H1 (cell line): ENCODE data around the gene GMPR. TPM values are rescaled to one million over a fixed set of nuclear protein-coding genes. Genes with fewer than 3 reads are reported as not detected.

Experiments used
- CTCF ChIA-PET: fragments of 300-600 bp; sonication (Branson Sonifier 250); formaldehyde crosslinking; loops from one replicate; lab custom pipeline; 2021; ENCODE audit not compliant: partially characterized antibody; lab: Charles Lee
- POLR2A ChIA-PET: fragments of 300-600 bp; sonication (Branson Sonifier 250); formaldehyde crosslinking; loops from one replicate; lab custom pipeline; 2021; ENCODE audit warnings: inconsistent platforms; ENCODE audit not compliant: partially characterized antibody; lab: Charles Lee
- DNase-seq, 2 experiments: peaks; one replicate each; pipeline versions ENCODE4 v3.0.0 to v3.0.0-alpha.2; 2010 to 2022; ENCODE audit warnings: low spot score in 2 of 2, low read depth in 1 of 2, mixed read lengths in 1 of 2
- FAIRE-seq: peaks from 2 replicates; lab custom pipeline; 2011; peaks lifted over from hg19 to GRCh38; lab: Jason Lieb, UNC
- H2AFZ ChIP-seq: 2 replicates; pipeline ENCODE4 v1.8.1; 2012; ENCODE audit warnings: low read length, inconsistent platforms
- H2AK5ac ChIP-seq: 2 replicates; pipeline ENCODE4 v1.6.1; 2013; ENCODE audit warnings: low read depth, low read length
- H2BK120ac ChIP-seq: replicated peaks from 2 replicates; pipeline ENCODE3; 2013; ENCODE audit warnings: low read depth, low read length, inconsistent platforms
- H2BK12ac ChIP-seq: 2 replicates; pipeline ENCODE4 v1.6.1; 2013; ENCODE audit warnings: low read depth, low read length
- H2BK15ac ChIP-seq: 2 replicates; pipeline ENCODE4 v1.6.1; 2013; ENCODE audit warnings: low read length
- H2BK20ac ChIP-seq: 2 replicates; pipeline ENCODE4 v1.6.1; 2013; ENCODE audit warnings: low read length
- H2BK5ac ChIP-seq: 2 replicates; pipeline ENCODE4 v1.6.1; 2013; ENCODE audit warnings: low read depth, low read length
- H3K14ac ChIP-seq: 2 replicates; pipeline ENCODE4 v1.6.1; 2013; ENCODE audit warnings: inconsistent platforms; ENCODE audit not compliant: insufficient read length
- H3K18ac ChIP-seq: 2 replicates; pipeline ENCODE4 v1.6.1; 2013; ENCODE audit warnings: low read length; ENCODE audit errors: extremely low read depth
- H3K23ac ChIP-seq: 2 replicates; pipeline ENCODE4 v1.6.1; 2013; ENCODE audit warnings: inconsistent platforms; ENCODE audit not compliant: insufficient read length
- H3K23me2 ChIP-seq: 2 replicates; pipeline ENCODE4 v1.6.1; 2013; ENCODE audit warnings: low read depth, low read length
- H3K27ac ChIP-seq: 2 replicates; pipeline ENCODE4 v1.6.1; 2011; ENCODE audit warnings: low read depth, low read length, inconsistent platforms
- H3K27me3 ChIP-seq, 4 experiments: replicated peaks in 1 of 4; 1 replicate in 1 of 4; 2 replicates in 3 of 4; pipeline versions ENCODE4 v1.6.1 to v1.8.1; 2011 to 2013; ENCODE audit warnings: low read length in 3 of 4, mild to moderate bottlenecking in 3 of 4, inconsistent platforms in 2 of 4, mixed read lengths in 2 of 4, moderate library complexity in 1 of 4; ENCODE audit not compliant: control insufficient read depth in 3 of 4, insufficient read depth in 3 of 4; ENCODE audit errors: extremely low read depth in 1 of 4
- H3K36me3 ChIP-seq, 4 experiments: 2 replicates each; pipeline versions ENCODE4 v1.6.1 to v1.8.1; 2011 to 2013; ENCODE audit warnings: mild to moderate bottlenecking in 4 of 4, low read length in 3 of 4, moderate library complexity in 2 of 4, control low read depth in 1 of 4, inconsistent platforms in 1 of 4; ENCODE audit not compliant: insufficient read depth in 4 of 4, control insufficient read depth in 2 of 4
- H3K4ac ChIP-seq: replicated peaks from 2 replicates; pipeline ENCODE3; 2013; ENCODE audit warnings: low read length, low read depth, mixed read lengths, inconsistent platforms; ENCODE audit not compliant: insufficient read length
- H3K4me1 ChIP-seq, 4 experiments: replicated peaks in 1 of 4; 1 replicate in 1 of 4; 2 replicates in 3 of 4; pipeline versions ENCODE4 v1.6.1 to v1.8.1; 2011 to 2013; ENCODE audit warnings: low read length in 3 of 4, inconsistent platforms in 2 of 4, mixed read lengths in 1 of 4; ENCODE audit not compliant: insufficient read depth in 4 of 4, control insufficient read depth in 3 of 4
- H3K4me2 ChIP-seq, 2 experiments: 2 replicates each; pipeline versions ENCODE4 v1.6.1 to v1.8.1; 2011 to 2013; ENCODE audit warnings: low read depth in 2 of 2, low read length in 2 of 2, control low read depth in 1 of 2, inconsistent platforms in 1 of 2, mild to moderate bottlenecking in 1 of 2; ENCODE audit not compliant: insufficient read depth in 1 of 2
- H3K4me3 ChIP-seq, 4 experiments: fragments of 200-600, 300-600 bp in 1 of 4; sonication (generic), shearing (Covaris generic), sonication (Bioruptor Twin) in 1 of 4; 2 replicates each; pipeline versions ENCODE4 v1.5.1 to v1.8.1; 2011 to 2016; ENCODE audit warnings: low read length in 4 of 4, low read depth in 3 of 4, control low read depth in 2 of 4, inconsistent platforms in 2 of 4, mild to moderate bottlenecking in 2 of 4, mixed read lengths in 1 of 4, moderate library complexity in 1 of 4; ENCODE audit not compliant: insufficient read depth in 2 of 4; ENCODE audit errors: extremely low read depth in 1 of 4
- H3K56ac ChIP-seq: replicated peaks from 2 replicates; pipeline ENCODE3; 2013; ENCODE audit warnings: low read depth, mild to moderate bottlenecking, mixed read lengths, low read length, inconsistent platforms; ENCODE audit not compliant: insufficient read length
- H3K79me1 ChIP-seq: 2 replicates; pipeline ENCODE4 v1.6.1; 2013; ENCODE audit warnings: low read depth, low read length, control low read depth
- H3K79me2 ChIP-seq, 2 experiments: 2 replicates each; pipeline versions ENCODE4 v1.6.1 to v1.8.1; 2012 to 2013; ENCODE audit warnings: low read length in 2 of 2, mild to moderate bottlenecking in 2 of 2, inconsistent platforms in 1 of 2; ENCODE audit not compliant: insufficient read depth in 2 of 2, control insufficient read depth in 1 of 2
- H3K9ac ChIP-seq, 4 experiments: replicated peaks in 1 of 4; 1 replicate in 1 of 4; 2 replicates in 3 of 4; pipeline versions ENCODE4 v1.6.1 to v1.8.1; 2011 to 2013; ENCODE audit warnings: low read depth in 3 of 4, low read length in 3 of 4, control low read depth in 2 of 4, mild to moderate bottlenecking in 2 of 4, moderate library complexity in 2 of 4, inconsistent platforms in 1 of 4; ENCODE audit errors: extremely low read depth in 1 of 4
- H3K9me3 ChIP-seq, 2 experiments: 2 replicates each; pipeline versions ENCODE4 v1.6.1 to v1.8.1; 2012 to 2013; ENCODE audit warnings: mild to moderate bottlenecking in 2 of 2, moderate library complexity in 2 of 2, control low read depth in 1 of 2, inconsistent platforms in 1 of 2, low read depth in 1 of 2, low read length in 1 of 2, mixed read lengths in 1 of 2; ENCODE audit not compliant: insufficient read depth in 2 of 2
- H4K20me1 ChIP-seq, 2 experiments: replicated peaks in 1 of 2; 2 replicates each; pipeline versions ENCODE3 to v1.8.1; 2011 to 2013; ENCODE audit warnings: inconsistent platforms in 2 of 2, low read length in 2 of 2, mild to moderate bottlenecking in 1 of 2; ENCODE audit not compliant: insufficient read depth in 2 of 2, control insufficient read depth in 1 of 2
- H4K5ac ChIP-seq: 2 replicates; pipeline ENCODE4 v1.6.1; 2013; ENCODE audit warnings: low read length, low read depth, mixed read lengths, inconsistent platforms; ENCODE audit not compliant: insufficient read length
- H4K8ac ChIP-seq: 2 replicates; pipeline ENCODE4 v1.8.0; 2013; ENCODE audit warnings: mild to moderate bottlenecking, moderate library complexity, low read length, inconsistent platforms; ENCODE audit not compliant: insufficient read depth; ENCODE audit errors: extremely low read depth
- H4K91ac ChIP-seq: replicated peaks from 2 replicates; pipeline ENCODE3; 2013; ENCODE audit warnings: low read length, mixed read lengths, inconsistent platforms; ENCODE audit not compliant: insufficient read length
- ATF3 ChIP-seq: IDR thresholded peaks from 2 replicates; pipeline ENCODE4 v1.6.1; 2011; ENCODE audit warnings: low read depth, mild to moderate bottlenecking, low read length; ENCODE audit not compliant: insufficient read depth
- BCL11A ChIP-seq, 2 experiments: IDR thresholded peaks; one replicate each; pipeline ENCODE4 v1.6.1; 2011; ENCODE audit warnings: low read depth in 2 of 2, low read length in 2 of 2, mild to moderate bottlenecking in 2 of 2
- CHD2 ChIP-seq: IDR thresholded peaks from 2 replicates; pipeline ENCODE4 v1.6.1; 2012; ENCODE audit warnings: low read length, improper control_type of control experiment
- EZH2 ChIP-seq: fragments of 200-600 bp; sonication (generic); IDR thresholded peaks from 2 replicates; pipeline ENCODE4 v1.7.1; 2012; ENCODE audit warnings: low read depth, mild to moderate bottlenecking, moderate library complexity, low read length, inconsistent platforms; ENCODE audit not compliant: severe bottlenecking
- GABPA ChIP-seq: IDR thresholded peaks from 2 replicates; pipeline ENCODE4 v1.6.1; 2011; ENCODE audit warnings: mild to moderate bottlenecking, low read length, moderate library complexity, borderline replicate concordance; ENCODE audit not compliant: insufficient read depth
- KDM5A ChIP-seq: fragments of 200-600 bp; IDR thresholded peaks from 2 replicates; pipeline ENCODE4 v1.7.1; 2012; ENCODE audit warnings: mild to moderate bottlenecking, low read length, inconsistent platforms, mixed read lengths
- MAX ChIP-seq: IDR thresholded peaks from 2 replicates; pipeline ENCODE4 v1.6.1; 2012; ENCODE audit warnings: inconsistent platforms
- NANOG ChIP-seq: IDR thresholded peaks from 2 replicates; pipeline ENCODE4 v1.6.1; 2011; ENCODE audit warnings: low read length, low read depth, mild to moderate bottlenecking, inconsistent platforms; ENCODE audit not compliant: insufficient read depth, poor library complexity, severe bottlenecking
- NRF1 ChIP-seq: IDR thresholded peaks from 2 replicates; pipeline ENCODE4 v1.6.1; 2011; ENCODE audit warnings: mild to moderate bottlenecking, low read depth, low read length, improper control_type of control experiment
- PHF8 ChIP-seq: fragments of 200-600 bp; sonication (generic); conservative IDR thresholded peaks from 2 replicates; pipeline ENCODE4 v1.7.1; 2012; ENCODE audit warnings: low read depth, mild to moderate bottlenecking, inconsistent platforms, low read length, moderate library complexity
- POLR2A ChIP-seq, 2 experiments: IDR thresholded peaks; 1 replicate in 1 of 2; 2 replicates in 1 of 2; pipeline ENCODE4 v1.6.1; 2011; ENCODE audit warnings: low read depth in 2 of 2, low read length in 2 of 2, mild to moderate bottlenecking in 2 of 2; ENCODE audit errors: control extremely low read depth in 1 of 2
- RAD21 ChIP-seq, 2 experiments: IDR thresholded peaks in 1 of 2; conservative IDR thresholded peaks in 1 of 2; 2 replicates each; pipeline ENCODE4 v1.6.1; 2011; ENCODE audit warnings: low read depth in 2 of 2, low read length in 2 of 2, improper control_type of control experiment in 1 of 2, inconsistent platforms in 1 of 2, mild to moderate bottlenecking in 1 of 2, moderate library complexity in 1 of 2
- SP2 ChIP-seq: IDR thresholded peaks from 2 replicates; pipeline ENCODE4 v1.6.1; 2012; ENCODE audit warnings: mild to moderate bottlenecking, low read length, inconsistent platforms
- WGBS, 2 experiments: shearing (Covaris generic) in 1 of 2; methylation state at CpG; one replicate each; pipeline versions ENCODE4 v1.1.6 to v1.1.7; 2013 to 2015; ENCODE audit warnings: low lambda C conversion rate in 2 of 2, mixed read lengths in 2 of 2, inconsistent platforms in 1 of 2, low coverage in 1 of 2, missing lambda C conversion rate in 1 of 2; ENCODE audit not compliant: insufficient replicate concordance in 2 of 2, insufficient coverage in 1 of 2, insufficient read length in 1 of 2; ENCODE audit errors: extremely low coverage in 1 of 2, missing lambda C conversion rate in 1 of 2; 5-methylcytosine and 5-hydroxymethylcytosine counted together
- polyA plus RNA-seq, 7 experiments: library from polyadenylated mRNA; depleted of rRNA in 3 of 7; stranded (reverse) in 5 of 7; unstranded in 2 of 7; fragments of >200 nt in 5 of 7; fragments of 200-250 nt in 2 of 7; gene quantifications; 1 replicate in 5 of 7; 2 replicates in 1 of 7; 4 replicates in 1 of 7; pipeline versions ENCODE4 v1.2.1 to v1.2.3, GENCODE V29; 2011 to 2013; ENCODE audit warnings: missing spikeins in 2 of 7, mixed read lengths in 2 of 7
- total RNA-seq: library from RNA; stranded (reverse); fragmentation: NEBNext Ultra II Directional; extraction: Animal tissue kit (Norgen Biotek cat#: 25700); gene quantifications from 2 replicates; pipeline ENCODE4 v1.2.1, GENCODE V29; 2021

GMPR gene
- total and polyA plus RNA-seq, 2 of the 8 experiments (the other 6 are each of a cell fraction or from before 2014, with no cell fraction given), result 0.99 to 1.2 TPM

- Histone ChIP-seq H3K27me3 (no peaks in the 10 kb centered on the region), H3K9ac (no peak overlapping the region), H4K8ac (no peak overlapping the region), H3K56ac (no peak overlapping the region), H2AK5ac (no peak overlapping the region), H2BK12ac (no peak overlapping the region), H2BK5ac (no peak overlapping the region), H3K23ac (no peak overlapping the region), H3K14ac (no peak overlapping the region), H2AFZ (no peak overlapping the region), H3K18ac (no peak overlapping the region), H3K36me3 (no peaks in the 10 kb centered on the region), H3K79me1 (no peaks in the 10 kb centered on the region; the same call in 1 of the 2 replicates), H4K91ac (no peak overlapping the region), H2BK120ac (no peak overlapping the region), H2BK20ac (no peak overlapping the region), H2BK15ac (peak overlapping the region; percentile 19; the same call in 1 of the 2 replicates), H3K4me1 (peaks cover 5 to 11% (median 9%) of the 10 kb centered on the region in 4 experiments; a peak in 6 of 7 replicates), H3K27ac (no peak overlapping the region), H4K5ac (no peak overlapping the region), H3K4me2 (no peak overlapping the region), H3K79me2 (no peaks in the 10 kb centered on the region), H4K20me1 (no peaks in the 10 kb centered on the region), H3K23me2 (no peaks in the 10 kb centered on the region; the same call in 1 of the 2 replicates), H3K9me3 (no peaks in the 10 kb centered on the region), H3K4ac (no peak overlapping the region), H3K4me3 (no peak overlapping the region)
- FAIRE-seq (no peak), DNase-seq (no peak)
- ChIA-PET POLR2A (no interaction called here), CTCF (interaction anchor here (0.7 to 2.9 kb wide), 8 partner anchors 9 to 49 kb away, joined by 3 to 10 read pairs (median 3); no protein-coding TSS in a partner anchor)
- 76% methylated on average over 6 of the region's 6 CpGs; no CpG with 5 or more reads in 1 of the 2 experiments for WGBS, 2 experiments
- TF ChIP-seq RAD21 (IDR thresholded peaks at IDR 0.05 in 1 of 2, conservative IDR thresholded peaks at IDR 0.05 in 1 of 2; ENCODE audit: low read depth in 2 of 2, low read length in 2 of 2) (no peak), KDM5A (no peak), POLR2A (IDR thresholded peaks at IDR 0.05; ENCODE audit: control extremely low read depth in 1 of 2, low read depth in 2 of 2, low read length in 2 of 2) (no peak), CHD2 (no peak), PHF8 (no peak), EZH2 (no peak), NANOG (no peak), BCL11A (IDR thresholded peaks at IDR 0.05; ENCODE audit: low read depth in 2 of 2, low read length in 2 of 2) (no peak), MAX (no peak), SP2 (no peak), ATF3 (no peak), GABPA (no peak), NRF1 (no peak)
Observed at GRCh38 chr6:16318538-16318937, 80.2 kb downstream of the GMPR start.
